ENCODE measurements around the gene PHACTR1.

- TF ChIP-seq SMC3 (IDR thresholded peaks at IDR 0.05; ENCODE audit: low read depth, low read length) (no peak), ELF1 (IDR thresholded peaks at IDR 0.05) (no peak), TAF1 (IDR thresholded peaks at IDR 0.05; ENCODE audit: borderline replicate concordance, low read depth, low read length) (no peak), POLR2AphosphoS5 (IDR thresholded peaks at IDR 0.05; ENCODE audit: low read depth, low read length) (no peak), CHD2 (IDR thresholded peaks at IDR 0.05; ENCODE audit: low read length, partially characterized antibody) (no peak), RXRA (IDR thresholded peaks at IDR 0.05; ENCODE audit: borderline replicate concordance, low read depth) (no peak), RFX5 (IDR thresholded peaks at IDR 0.05; ENCODE audit: low read length) (no peak), NRF1 (IDR thresholded peaks at IDR 0.05; ENCODE audit: low read depth, low read length) (no peak)
- TF ChIP-seq, protein P1, sequence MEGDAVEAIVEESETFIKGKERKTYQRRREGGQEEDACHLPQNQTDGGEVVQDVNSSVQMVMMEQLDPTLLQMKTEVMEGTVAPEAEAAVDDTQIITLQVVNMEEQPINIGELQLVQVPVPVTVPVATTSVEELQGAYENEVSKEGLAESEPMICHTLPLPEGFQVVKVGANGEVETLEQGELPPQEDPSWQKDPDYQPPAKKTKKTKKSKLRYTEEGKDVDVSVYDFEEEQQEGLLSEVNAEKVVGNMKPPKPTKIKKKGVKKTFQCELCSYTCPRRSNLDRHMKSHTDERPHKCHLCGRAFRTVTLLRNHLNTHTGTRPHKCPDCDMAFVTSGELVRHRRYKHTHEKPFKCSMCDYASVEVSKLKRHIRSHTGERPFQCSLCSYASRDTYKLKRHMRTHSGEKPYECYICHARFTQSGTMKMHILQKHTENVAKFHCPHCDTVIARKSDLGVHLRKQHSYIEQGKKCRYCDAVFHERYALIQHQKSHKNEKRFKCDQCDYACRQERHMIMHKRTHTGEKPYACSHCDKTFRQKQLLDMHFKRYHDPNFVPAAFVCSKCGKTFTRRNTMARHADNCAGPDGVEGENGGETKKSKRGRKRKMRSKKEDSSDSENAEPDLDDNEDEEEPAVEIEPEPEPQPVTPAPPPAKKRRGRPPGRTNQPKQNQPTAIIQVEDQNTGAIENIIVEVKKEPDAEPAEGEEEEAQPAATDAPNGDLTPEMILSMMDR (IDR thresholded peaks at IDR 0.05), result no peak
Measured at GRCh38 chr6:13248584-13248985, 532.0 kb downstream of the PHACTR1 start.

All from SK-N-SH (cell line).